Keratinocyte (primary cell): ENCODE measurements around the gene TP53RK. TPM values are rescaled to one million over a fixed set of nuclear protein-coding genes. Genes with fewer than 3 reads are reported as not detected.

ENCODE experiments used
- DNase-seq: peaks from one replicate; pipeline ENCODE4 v3.0.0-alpha.2; 2011; ENCODE audit warnings: low read depth, missing footprints, low spot score
- FAIRE-seq: peaks from 2 replicates; lab custom pipeline; 2011; peaks lifted over from hg19 to GRCh38; lab: Jason Lieb, UNC
- H2AFZ ChIP-seq: 2 replicates; pipeline ENCODE4 v1.6.0; 2012; ENCODE audit warnings: low read length, control low read depth, inconsistent platforms; ENCODE audit not compliant: control insufficient read depth
- H3K27ac ChIP-seq: 2 replicates; pipeline ENCODE4 v1.5.1; 2011; ENCODE audit warnings: low read length; ENCODE audit not compliant: control insufficient read depth, insufficient read depth
- H3K27me3 ChIP-seq: 3 replicates; pipeline ENCODE4 v1.6.0; 2011; ENCODE audit warnings: low read length; ENCODE audit not compliant: control insufficient read depth, insufficient read depth; ENCODE audit errors: extremely low read depth
- H3K36me3 ChIP-seq, 2 experiments: 2 replicates in 1 of 2; 3 replicates in 1 of 2; pipeline ENCODE4 v1.5.1; 2011; ENCODE audit warnings: low read length in 2 of 2, mild to moderate bottlenecking in 1 of 2; ENCODE audit not compliant: control insufficient read depth in 2 of 2, insufficient read depth in 2 of 2; ENCODE audit errors: extremely low read depth in 1 of 2
- H3K4me1 ChIP-seq: 3 replicates; pipeline ENCODE4 v1.5.1; 2011; ENCODE audit warnings: low read length; ENCODE audit not compliant: control insufficient read depth, insufficient read depth; ENCODE audit errors: extremely low read depth
- H3K4me2 ChIP-seq: 3 replicates; pipeline ENCODE4 v1.6.0; 2011; ENCODE audit warnings: low read depth, low read length; ENCODE audit not compliant: control insufficient read depth, insufficient read depth; ENCODE audit errors: extremely low read depth
- H3K4me3 ChIP-seq, 3 experiments: fragments of 200-600 bp in 1 of 3; sonication (generic) in 1 of 3; 2 replicates in 2 of 3; 3 replicates in 1 of 3; pipeline ENCODE4 v1.5.1; 2011 to 2016; ENCODE audit warnings: low read length in 3 of 3, mild to moderate bottlenecking in 3 of 3, control low read depth in 2 of 3, inconsistent platforms in 1 of 3, low read depth in 1 of 3, mixed read lengths in 1 of 3, mixed run types in 1 of 3, moderate library complexity in 1 of 3; ENCODE audit not compliant: control insufficient read depth in 2 of 3, insufficient read depth in 2 of 3; ENCODE audit errors: extremely low read depth in 1 of 3
- H3K79me2 ChIP-seq: 2 replicates; pipeline ENCODE4 v1.6.0; 2012; ENCODE audit warnings: low read length; ENCODE audit not compliant: control insufficient read depth, insufficient read depth
- H3K9ac ChIP-seq: 3 replicates; pipeline ENCODE4 v1.6.0; 2011; ENCODE audit warnings: low read length; ENCODE audit not compliant: control insufficient read depth, insufficient read depth; ENCODE audit errors: extremely low read depth
- H3K9me1 ChIP-seq: 3 replicates; pipeline ENCODE4 v1.6.0; 2011; ENCODE audit warnings: low read length; ENCODE audit not compliant: control insufficient read depth, insufficient read depth; ENCODE audit errors: extremely low read depth
- H3K9me3 ChIP-seq: 2 replicates; pipeline ENCODE4 v1.5.1; 2012; ENCODE audit warnings: low read depth, low read length; ENCODE audit not compliant: control insufficient read depth
- H4K20me1 ChIP-seq: 3 replicates; pipeline ENCODE4 v1.6.0; 2011; ENCODE audit warnings: low read length; ENCODE audit not compliant: control insufficient read depth, insufficient read depth; ENCODE audit errors: extremely low read depth
- CTCF ChIP-seq, 3 experiments: IDR thresholded peaks in 1 of 3; conservative IDR thresholded peaks in 1 of 3; optimal IDR thresholded peaks in 1 of 3; 2 replicates in 2 of 3; 3 replicates in 1 of 3; pipeline versions ENCODE3 to v1.5.1; 2011; ENCODE audit warnings: low read length in 3 of 3, mild to moderate bottlenecking in 3 of 3, moderate library complexity in 2 of 3, control low read depth in 1 of 3, inconsistent platforms in 1 of 3; ENCODE audit not compliant: insufficient read depth in 2 of 3; ENCODE audit errors: extremely low read depth in 1 of 3
- EZH2 ChIP-seq: IDR thresholded peaks from one replicate; pipeline ENCODE4 v1.6.1; 2012; ENCODE audit warnings: inconsistent platforms, mild to moderate bottlenecking, low read length, moderate library complexity
- dilution Hi-C: fragments of 300-500 bp; cut with MboI; formaldehyde crosslinking; loops from one replicate; pipeline ENCODE4 v1.7.0; 2020; ENCODE audit warnings: low sequenced_read_pairs; ENCODE audit not compliant: extremely low pct_ligation_motif_present
- polyA plus RNA-seq, 5 experiments: library from polyadenylated mRNA; depleted of rRNA in 3 of 5; stranded (reverse) in 3 of 5; stranded (forward) in 1 of 5; unstranded in 1 of 5; fragments of >200 nt; gene quantifications; 1 replicate in 1 of 5; 2 replicates in 3 of 5; 3 replicates in 1 of 5; pipeline versions ENCODE4 v1.2.1 to v1.2.3, GENCODE V29; 2011 to 2012; ENCODE audit warnings: missing spikeins in 2 of 5, low read depth in 1 of 5, low replicate concordance in 1 of 5

TP53RK gene
- polyA plus RNA-seq, 1 donor (not counting 4 experiments of a cell fraction or from before 2014, with no cell fraction given): 15.9 TPM

- H4K20me1 ChIP-seq: no peaks in the 10 kb centered on the region
- H3K36me3 ChIP-seq: no peaks in the 10 kb centered on the region
- no peaks in the 10 kb centered on the region for H3K9me1 ChIP-seq
- H2AFZ ChIP-seq: no peak overlapping the region
- H3K27me3 ChIP-seq: no peaks in the 10 kb centered on the region
- TF ChIP-seq EZH2: no peak
- no peak for TF ChIP-seq CTCF (optimal IDR thresholded peaks at IDR 0.05 in 1 of 3, IDR thresholded peaks at IDR 0.05 in 1 of 3, conservative IDR thresholded peaks at IDR 0.05 in 1 of 3; ENCODE audit: extremely low read depth in 1 of 3, insufficient read depth in 2 of 3, low read length in 3 of 3)
- no peak overlapping the region for H3K4me2 ChIP-seq
- dilution Hi-C loops: no loop called here
- DNase-seq (no peak), FAIRE-seq (no peak)
- no peak overlapping the region for H3K9ac ChIP-seq
- H3K4me3 ChIP-seq: no peak overlapping the region
- H3K9me3 ChIP-seq: no peaks in the 10 kb centered on the region
- no peak overlapping the region for H3K27ac ChIP-seq
- no peaks in the 10 kb centered on the region for H3K79me2 ChIP-seq
- H3K4me1 ChIP-seq: no peaks in the 10 kb centered on the region
These were observed 11.2 kb upstream of the TP53RK start for GRCh38 chr20:46700481-46700880.

DNA sequence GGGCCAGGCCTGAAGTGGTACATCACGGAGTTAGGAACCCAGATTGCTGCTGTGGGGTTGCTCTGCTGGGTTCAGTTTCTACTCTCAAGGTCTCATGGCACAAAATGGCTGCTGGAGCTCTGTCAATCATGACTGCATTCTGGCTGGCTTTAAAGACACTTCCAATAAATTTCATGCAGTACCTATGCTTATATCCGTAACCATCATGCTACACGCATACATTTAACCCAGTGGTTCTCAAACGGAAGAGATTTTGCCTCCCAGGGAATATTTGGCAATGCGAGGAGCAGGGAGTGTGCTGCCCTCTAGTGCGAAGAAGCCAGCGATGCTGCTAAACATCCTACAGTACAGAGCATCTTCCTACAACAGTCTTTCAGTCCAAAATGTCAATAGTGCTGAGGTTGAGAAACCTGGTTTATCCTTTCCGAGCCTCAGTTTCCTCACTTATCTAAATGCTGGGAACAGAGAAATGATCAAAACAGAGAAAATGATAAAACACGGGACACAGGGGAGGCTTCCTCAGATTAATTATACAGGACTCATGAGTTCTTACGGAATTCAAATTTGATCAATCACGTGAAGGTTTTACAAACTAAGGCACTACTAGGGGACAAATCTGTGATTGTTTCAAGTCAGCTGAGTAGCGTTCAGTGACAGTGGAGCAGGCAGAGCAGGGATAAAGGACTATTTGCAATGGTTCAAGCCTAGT, 10.6 kb upstream of the TP53RK start:
- H3K4me1 ChIP-seq: no peaks in the 10 kb centered on the region
- no peaks in the 10 kb centered on the region for H3K9me3 ChIP-seq
- H3K27me3 ChIP-seq: no peaks in the 10 kb centered on the region
- no peak overlapping the region for H3K4me3 ChIP-seq
- H3K9me1 ChIP-seq: no peaks in the 10 kb centered on the region
- H3K4me2 ChIP-seq: no peak overlapping the region
- TF ChIP-seq EZH2 (no peak), CTCF (optimal IDR thresholded peaks at IDR 0.05 in 1 of 3, IDR thresholded peaks at IDR 0.05 in 1 of 3, conservative IDR thresholded peaks at IDR 0.05 in 1 of 3; ENCODE audit: extremely low read depth in 1 of 3, insufficient read depth in 2 of 3, low read length in 3 of 3) (peak; percentile 85 to 94 (median 93))
- no peak overlapping the region for H3K27ac ChIP-seq
- dilution Hi-C loops: no loop called here
- no peak overlapping the region for H2AFZ ChIP-seq
- H3K36me3 ChIP-seq: no peaks in the 10 kb centered on the region
- peak; percentile 59 for FAIRE-seq
- DNase-seq: no peak
- no peaks in the 10 kb centered on the region for H3K79me2 ChIP-seq
- H3K9ac ChIP-seq: no peak overlapping the region
- no peaks in the 10 kb centered on the region for H4K20me1 ChIP-seq
